Umbilical cord (tissue), 2 donors: ENCODE results near the gene HEATR5A. TPM values are rescaled to one million over a fixed set of nuclear protein-coding genes. Genes with fewer than 3 reads are reported as not detected.
"Not testable (repeated sequence)": the region's sequence is repeated elsewhere in the genome, so short reads cannot be mapped to it uniquely, and the experiment has no call there.

Experiments used
- DNase-seq: peaks from one replicate; pipeline ENCODE4 v3.0.0-alpha.2; 2015; ENCODE audit warnings: low spot score
- total RNA-seq: library from RNA; depleted of rRNA; stranded (reverse); fragments of >200 nt; gene quantifications from one replicate; pipeline ENCODE4 v1.2.3, GENCODE V29; 2014; ENCODE audit warnings: low replicate concordance; ENCODE audit not compliant: insufficient read depth

HEATR5A gene
- total RNA-seq, 1 donor from 2014 or later: 55.6 TPM

DNA sequence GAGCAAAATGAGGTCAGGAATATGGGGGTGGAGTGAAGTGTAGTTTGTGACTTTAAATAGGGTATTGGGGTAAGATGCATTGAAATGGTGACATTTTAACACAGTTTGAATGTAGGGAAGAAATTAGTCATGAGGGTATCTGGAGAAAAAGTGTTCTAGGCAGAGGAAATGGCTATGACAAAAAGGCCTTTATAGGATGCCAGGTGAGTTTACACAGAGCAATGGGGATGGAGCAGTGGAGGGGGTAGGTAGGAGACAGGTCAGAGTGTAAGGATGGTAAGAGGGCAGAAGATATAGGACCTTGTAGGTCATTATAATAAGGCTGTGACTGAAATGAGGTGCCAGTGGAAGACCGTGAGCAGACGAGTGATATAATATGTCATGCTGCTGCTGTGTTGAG lies 30.4 kb downstream of the HEATR5A start:
- DNase-seq: no peak

DNA sequence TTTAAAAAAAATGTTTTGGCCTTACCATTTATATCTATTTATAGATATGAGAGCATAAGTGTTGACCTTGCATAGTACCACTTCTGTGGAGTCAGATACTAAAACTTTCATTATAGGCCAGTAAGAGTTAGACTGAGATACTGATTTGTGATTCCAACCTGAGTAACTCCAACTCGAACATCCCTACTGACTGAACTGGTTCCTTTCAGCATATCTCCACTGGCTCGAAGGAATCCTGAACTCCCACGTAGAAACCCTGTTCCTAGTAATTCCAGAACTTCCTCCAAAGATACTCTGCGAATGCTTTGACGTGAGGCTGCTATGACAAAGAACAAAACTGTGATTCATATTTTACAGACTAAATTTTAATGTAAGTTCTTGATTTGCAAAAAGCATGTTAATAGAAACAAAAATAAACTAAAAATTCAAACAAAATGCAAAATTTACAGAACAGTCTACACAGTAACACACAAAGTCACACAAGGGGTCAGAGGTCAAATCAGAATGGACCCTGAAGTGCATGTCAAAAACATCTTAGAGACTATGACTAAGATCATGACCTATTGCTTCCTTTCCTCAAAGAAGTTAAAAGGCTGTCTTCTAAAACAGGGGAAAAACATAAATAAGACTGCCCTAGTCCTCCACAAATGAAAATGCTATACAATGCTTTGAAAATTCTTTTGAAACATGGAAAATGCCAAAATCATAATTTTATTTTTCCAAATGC lies 31.5 kb downstream of the HEATR5A start:
- DNase-seq: no peak

DNA sequence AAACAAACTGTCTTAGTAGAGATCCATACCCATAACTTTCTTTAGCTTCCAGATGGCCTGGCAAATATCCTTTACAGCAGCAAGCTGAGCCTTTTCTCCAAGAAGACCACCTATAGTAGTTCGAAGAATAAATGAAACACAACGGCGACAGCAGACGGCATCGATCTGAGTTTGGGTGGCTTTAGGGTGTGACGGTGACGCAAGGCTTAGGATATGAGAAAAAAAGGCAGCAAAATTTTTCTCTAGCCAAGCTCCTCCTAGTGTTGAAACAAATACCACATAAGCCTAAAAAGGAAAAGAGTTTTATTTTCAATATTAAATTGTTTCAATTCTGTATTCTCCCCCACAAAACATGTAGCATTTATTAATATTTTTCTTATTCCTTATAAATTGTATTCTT lies 33.3 kb downstream of the HEATR5A start:
- no peak for DNase-seq

DNA sequence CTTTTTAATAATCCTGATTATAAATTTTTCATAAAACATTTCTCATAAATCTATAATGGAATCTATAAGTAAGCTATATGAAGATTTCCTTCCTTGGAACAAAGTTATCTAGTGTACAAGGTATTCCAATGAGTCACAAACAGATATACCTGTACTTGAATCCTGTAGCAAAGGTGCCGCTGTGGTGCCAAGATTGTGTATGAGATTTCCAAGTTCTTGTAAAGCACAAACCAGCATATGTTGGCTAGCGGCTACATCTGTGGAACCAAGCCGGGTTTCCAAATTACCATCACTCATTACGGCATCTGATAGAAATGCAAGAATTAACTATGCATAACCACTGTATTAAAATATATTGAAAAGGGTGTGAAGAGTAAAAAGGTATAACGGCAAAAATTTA lies 34.1 kb downstream of the HEATR5A start:
- no peak for DNase-seq

DNA sequence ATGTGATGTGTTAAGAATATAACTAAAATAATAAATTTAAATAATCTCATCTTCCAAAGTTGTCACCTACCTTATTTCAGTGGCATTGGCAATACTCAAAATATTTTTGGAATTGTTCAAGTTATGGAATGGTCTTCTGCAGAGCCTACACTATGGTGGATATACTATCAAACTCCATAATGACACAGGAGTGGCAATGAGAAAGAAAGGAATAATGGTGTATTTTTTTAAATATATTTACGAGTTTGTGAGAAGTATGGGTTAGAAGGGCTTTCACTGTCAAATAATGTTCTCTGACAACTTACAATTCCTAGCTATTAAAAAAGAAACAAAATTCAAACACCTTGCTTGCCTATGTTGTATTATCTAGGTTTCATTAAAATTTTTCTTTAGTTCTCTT lies 38.1 kb downstream of the HEATR5A start:
- DNase-seq: no peak

DNA sequence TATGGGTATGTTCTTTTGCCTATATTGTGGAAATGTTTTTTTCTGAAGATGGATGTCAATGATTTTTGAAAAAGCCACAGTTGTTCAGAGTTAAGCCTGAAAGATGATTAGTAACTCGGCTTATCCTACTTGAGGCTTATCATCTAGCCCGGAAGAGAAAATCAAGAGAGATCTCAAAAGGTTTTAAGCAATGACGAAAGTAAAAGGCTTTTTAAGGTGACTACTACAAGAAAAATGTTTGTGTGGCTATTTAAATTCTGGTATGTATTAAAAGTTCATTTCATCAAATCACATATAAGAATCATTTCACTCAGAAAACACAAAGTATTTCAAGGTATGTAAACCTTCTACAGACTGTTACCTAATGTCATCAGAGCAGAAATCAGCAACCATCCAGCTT lies 40.2 kb downstream of the HEATR5A start:
- peak; percentile 20 for DNase-seq

DNA sequence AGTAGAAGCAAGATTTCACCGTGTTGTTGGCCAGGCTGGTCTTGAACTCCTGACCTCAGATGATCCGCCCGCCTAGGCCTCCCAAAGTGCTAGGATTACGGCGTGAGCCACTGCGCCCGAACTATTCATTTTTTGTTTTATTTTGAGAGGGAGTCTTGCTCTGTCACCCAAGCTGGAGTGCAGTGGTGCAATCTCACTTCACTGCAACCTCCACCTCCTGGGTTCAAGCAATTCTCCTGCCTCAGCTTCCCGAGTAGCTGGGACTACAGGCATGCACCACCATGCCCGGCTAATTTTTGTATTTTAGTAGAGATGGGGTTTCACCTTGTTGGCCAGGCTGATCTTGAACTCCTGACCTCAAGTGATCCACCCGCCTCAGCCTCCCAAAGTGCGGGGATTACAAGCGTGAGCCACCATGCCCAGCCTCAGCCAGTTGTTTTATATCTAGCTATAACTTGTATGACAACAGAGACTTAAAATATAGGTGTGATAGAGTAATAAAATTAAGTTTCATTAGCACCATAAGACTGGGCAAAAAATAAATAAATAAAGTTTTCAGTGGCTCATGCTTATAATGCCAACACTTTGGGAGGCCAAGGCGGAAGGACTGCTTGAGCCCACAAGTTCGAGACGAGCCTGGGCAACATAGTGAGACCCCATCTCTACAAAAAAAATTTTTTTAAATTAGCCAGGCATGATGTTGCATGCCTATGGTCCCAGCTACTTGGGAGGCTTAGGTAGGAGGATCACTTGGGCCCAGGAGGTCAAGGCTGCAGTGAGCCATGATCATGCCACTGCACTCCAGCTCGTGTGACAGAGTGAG lies 41.0 kb downstream of the HEATR5A start:
- not testable (repeated sequence) for DNase-seq

DNA sequence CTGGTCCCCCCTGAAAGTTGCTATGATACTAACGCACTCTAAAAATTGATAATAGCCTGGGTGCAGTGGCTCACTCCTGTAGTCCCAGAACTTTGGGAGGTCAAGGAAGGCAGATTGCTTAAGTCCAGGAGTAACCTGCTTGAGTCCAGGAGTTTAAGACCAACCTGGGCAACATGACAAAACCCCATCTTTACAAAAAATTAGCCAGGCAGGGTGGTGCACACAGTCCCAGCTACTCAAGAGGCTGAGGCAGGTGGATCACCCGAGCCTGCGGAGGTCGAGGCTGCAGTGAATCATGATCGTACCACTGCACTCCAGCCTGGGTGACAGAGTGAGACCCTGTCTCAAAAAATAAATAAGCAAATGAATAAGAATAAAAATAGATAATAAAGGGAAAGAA lies 42.9 kb downstream of the HEATR5A start:
- no peak for DNase-seq

DNA sequence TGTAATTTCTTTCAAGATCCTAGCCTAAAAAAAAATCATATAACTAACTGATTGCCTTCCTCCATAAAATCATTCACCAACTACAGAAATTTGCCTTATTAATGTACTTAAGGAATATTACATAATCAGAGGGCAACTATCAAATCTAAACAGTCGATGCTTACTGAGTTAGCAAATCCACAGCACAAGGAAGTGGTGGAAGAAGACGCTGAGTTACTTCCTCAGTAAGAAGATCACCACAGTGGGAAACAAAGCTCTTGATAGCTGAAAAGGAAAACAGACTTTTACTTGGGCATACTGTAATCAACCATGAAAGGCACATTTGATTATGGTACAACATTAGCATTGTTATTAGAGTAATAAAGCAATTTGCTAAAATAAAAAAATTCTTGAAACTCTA lies 48.7 kb downstream of the HEATR5A start:
- DNase-seq: no peak

DNA sequence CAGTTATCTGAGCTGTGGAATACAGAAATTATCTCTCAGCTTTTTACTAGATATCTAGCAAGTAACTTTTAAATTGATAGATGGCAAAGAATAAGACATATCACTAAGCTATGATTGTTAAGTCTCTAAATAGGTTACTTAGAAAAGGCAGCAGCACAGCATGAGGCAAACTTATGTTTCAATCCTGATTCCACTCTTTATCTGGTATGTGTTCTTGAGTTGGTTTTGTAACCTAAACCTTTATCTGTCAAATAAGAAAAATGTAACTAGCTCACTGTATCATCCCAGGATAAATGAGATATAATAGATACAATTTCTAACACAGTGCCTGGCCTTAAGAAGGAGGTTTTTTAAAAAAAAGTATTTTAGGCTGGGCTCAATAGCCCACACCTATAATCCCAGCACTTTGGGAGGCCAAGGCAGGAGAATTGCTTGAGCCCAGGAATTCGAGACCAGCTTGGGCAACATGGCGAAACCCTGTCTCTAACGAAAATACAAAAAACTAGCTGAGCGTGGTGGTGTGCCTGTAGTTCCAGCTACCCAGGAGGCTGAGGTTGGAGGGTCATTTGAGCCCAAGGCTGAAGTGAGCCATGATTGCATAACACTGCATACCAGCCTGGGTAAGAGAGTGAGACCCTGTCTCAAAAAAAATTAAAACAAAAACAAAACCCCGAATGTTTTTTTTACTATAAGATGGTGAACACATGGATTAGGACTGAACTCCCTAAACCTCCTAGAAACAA lies 56.8 kb downstream of the HEATR5A start:
- DNase-seq: no peak

DNA sequence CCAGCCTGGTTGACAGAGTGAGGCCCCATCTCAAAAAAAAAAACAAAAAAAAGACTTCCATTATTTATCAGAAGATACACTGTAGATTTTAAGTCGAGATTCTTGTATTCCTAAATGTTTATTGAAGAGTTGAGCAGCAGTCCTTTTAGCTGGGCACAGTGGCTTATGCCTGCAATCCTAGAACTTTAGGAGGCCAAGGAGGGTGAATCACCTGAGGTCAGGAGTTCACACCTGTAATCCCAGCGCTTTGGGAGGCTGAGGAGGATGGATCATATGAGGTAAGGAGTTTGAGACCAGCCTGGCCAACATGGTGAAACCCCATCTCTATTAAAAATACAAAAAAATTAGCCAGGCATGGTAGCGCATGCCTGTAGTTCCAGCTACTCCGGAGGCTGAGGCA lies 57.6 kb downstream of the HEATR5A start:
- DNase-seq: no peak

DNA sequence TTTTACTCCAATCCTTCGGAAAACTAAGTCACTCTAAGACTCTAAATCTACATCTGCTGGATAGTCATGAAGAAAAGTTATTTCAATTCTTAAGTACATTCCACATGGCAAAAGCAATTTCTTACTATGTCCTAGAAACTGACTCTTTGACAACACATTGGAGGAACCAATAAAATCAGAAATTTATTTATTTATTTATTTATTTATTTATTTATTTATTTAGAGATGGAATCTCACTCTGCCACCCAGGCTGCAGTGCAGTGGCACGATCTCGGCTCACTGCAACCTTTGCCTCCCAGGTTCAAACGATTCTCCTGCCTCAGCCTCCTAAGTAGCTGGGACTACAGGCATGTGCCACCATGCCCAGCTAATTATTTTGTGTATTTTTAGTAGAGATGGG lies 58.6 kb downstream of the HEATR5A start:
- DNase-seq: not testable (repeated sequence)

DNA sequence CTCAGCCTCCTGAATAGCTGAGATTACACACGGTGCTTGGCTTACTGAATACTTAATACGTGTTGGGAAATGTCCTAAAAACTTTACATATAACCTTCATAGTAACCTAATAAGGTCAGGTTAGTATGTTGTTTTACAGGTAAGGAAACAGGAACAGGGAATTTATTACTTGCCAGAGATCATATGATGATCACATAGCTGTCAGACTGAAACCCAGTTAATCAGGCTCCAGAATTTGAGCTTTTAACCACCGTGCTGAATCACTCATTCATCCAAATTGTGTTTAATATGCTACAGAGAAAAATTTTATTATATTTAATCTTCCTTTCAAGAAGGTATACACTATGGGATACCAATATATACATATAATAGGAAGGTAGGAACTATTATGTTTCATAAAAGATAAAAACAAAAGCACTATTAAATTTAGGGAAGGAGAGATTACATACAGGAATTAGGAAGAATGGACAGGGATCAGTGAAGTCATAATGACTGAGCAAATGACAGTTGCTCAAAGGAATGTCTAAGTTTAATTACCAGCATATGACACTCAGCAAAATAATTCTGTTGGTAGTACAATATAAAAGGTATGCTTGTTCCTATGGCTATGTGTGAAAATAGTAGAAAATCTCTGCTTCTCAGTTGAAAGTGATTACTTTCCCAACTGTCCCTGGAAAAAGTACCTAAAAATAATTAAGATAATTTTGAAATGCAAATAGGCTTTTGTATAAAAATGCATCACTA lies 59.3 kb downstream of the HEATR5A start:
- no peak for DNase-seq

DNA sequence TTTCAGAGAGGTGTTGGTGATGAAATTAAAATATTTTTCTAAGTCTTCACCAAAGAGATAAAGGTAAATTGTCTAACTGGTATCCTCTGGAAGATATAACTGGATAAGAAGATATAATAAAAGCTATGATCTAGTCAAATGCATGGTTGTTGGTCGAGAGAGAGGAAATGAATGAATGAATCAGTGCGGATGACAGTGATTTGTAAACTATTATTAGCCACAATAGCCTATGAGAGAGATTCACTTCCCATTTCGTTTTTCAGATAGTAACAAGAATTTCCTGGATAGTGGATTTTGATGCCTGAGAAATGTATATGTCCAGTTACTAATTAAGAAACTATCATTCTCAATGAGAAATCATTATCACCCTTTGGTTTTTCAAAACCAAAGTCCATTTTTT lies 63.1 kb downstream of the HEATR5A start:
- no peak for DNase-seq

DNA sequence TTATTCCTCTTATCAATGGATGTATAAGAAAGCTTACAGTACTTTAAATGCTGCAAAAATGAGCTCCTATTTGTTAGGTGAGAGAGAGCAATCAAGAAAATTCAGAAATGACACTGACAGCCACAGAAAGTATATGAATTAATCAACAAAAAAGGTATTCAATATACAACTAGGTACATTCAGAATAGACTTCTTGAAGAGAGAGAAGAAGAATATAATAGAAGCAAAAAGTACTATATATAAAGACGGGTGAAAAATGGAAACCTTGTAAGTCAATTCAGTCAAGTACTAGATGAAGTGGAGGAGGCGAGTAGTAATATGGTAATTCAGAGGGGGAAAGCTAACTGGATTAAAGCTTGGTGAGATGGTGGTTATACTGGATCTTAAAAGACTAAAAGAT lies 74.3 kb downstream of the HEATR5A start:
- DNase-seq: no peak

DNA sequence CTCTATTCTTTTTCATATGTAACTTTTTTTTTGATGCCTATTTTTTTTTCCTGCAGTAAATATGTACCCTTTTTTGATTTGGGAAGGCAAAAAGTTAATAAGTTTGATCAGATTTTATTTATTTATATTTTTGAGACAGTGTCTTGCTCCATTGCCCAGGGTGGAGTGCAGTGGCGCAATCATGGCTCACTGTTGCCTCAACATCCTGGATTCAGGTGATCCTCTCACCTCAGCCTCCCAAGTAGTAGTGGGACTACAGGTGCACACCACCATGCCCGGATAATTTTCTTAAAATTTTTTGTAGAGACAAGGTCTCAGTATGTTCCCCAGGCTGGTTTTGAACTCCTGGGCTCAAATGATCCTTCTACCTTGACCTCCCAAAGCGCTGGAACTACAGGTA lies 79.1 kb downstream of the HEATR5A start:
- DNase-seq: no peak

DNA sequence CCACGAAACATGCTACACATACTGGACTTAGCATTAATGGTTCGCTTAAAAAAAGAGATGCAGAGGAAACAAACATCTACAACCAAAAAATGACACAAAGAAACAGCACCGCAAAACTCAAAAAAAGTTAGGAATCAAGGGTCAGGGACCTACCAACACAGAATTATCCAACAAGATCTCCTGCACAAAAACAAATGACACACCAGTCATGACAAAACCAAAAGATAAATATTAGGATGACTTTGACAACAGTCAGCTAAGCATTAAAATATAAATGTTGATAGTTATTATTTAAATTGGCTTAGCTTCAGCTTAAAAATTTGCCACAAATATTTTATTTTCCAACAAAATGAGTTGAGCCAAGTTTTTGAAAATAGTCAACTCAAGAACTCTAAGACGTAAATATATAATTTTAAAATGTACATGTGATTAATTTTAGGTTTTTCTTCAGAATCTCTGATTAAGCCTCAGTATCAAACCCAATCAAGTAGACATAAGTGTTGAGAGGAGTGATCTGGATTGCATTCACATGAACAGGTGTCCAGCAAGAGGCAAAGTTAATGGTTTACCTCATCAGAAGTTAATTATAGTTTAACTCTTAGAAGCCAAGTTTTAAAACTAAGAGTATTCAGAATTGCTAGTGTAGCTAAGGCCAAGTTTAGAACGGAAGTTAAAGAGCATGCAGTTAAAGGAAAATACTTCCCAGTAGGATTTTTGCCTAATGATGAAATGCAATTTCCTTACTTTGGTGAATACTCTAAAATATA lies 79.9 kb downstream of the HEATR5A start:
- no peak for DNase-seq

DNA sequence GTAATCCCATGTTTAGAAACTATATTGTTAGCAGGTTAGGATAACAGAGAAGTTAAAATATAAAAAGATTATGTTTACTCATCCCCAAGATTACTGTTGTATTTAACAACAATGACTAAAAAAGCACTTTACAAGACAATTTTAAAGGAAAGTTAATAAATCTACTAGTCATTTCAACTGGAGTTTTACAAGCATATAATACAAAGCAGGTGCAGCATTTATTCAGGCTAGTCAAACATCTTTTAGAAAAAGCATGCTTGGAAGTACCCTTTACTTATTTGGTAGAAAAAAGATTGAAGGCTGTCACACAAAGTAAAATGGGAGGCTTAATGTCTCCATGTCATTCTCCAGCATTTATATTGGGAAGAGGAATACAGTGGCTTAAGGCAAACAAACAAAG lies 80.6 kb downstream of the HEATR5A start:
- no peak for DNase-seq

DNA sequence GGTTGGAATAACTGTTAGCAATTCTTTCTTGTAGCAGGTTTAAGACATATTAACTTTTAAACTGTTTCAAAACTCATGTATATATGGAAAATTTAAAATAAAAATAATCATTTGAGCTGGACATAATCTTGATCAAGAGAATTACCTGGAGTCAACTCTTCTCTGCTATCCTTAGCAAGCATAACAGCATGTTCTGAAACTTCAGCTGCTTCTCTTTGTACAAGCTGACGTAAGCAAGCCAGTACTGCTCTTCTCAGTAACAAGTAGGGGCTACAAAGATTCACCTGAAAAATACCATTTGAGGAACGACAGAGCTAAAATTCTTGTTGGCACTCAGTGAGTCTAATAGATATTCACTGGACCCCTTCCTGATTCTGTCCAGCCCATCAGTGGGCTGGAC lies 83.0 kb downstream of the HEATR5A start:
- no peak for DNase-seq

DNA sequence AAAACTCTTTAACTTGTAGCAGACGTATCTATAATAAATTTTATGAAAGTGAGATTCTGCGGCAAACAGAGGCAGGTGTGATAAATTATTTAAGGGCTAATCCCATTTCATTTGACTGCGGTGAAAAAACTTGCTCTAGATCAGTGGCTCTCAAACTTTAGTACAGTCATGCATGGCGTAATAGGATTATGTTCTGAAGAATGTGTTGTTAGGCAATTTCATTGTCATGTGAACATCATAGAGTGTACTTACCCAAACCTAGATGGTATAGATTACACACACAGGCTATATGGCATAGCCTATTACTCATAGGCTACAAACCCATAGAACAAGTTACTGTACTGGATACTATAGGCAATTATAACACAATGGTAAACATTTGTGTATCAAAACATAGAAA lies 83.7 kb downstream of the HEATR5A start:
- no peak for DNase-seq

DNA sequence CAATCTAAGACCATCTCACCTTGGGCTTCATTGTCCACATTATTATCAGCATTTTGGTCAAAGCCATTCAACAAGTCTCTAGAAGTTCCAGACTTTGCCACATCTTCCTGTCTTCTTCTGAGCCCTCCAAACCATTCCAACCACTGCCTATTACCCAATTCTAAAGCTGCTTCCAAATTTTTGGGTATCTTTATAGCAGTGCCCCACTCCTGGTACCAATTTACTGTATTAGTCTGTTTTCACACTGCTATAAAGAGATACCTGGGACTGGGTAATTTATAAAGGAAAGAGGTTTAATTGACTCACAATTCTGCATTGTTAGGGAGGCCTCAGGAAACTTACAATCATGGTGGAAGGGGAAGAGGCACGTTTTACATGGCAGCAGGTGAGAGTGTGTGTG lies 89.0 kb downstream of the HEATR5A start:
- not testable (repeated sequence) for DNase-seq
